NCI-H748 (cell line): ENCODE data around the gene TOB1.
A peak's percentile ranks its signal among the peaks of the same experiment; 100 is the strongest.

ENCODE experiments used
- DNase-seq: peaks from one replicate; lab custom pipeline; 2025; ENCODE audit not compliant: unreplicated experiment; lab: John Stamatoyannopoulos, UW

Gene TOB1

GRCh38 chr17:50832864-50833381, 33.2 kb downstream of the TOB1 start:
- DNase-seq = no peak

- DNase-seq = no peak
Measured at GRCh38 chr17:50832267-50832863, 33.8 kb downstream of the TOB1 start.

DNA sequence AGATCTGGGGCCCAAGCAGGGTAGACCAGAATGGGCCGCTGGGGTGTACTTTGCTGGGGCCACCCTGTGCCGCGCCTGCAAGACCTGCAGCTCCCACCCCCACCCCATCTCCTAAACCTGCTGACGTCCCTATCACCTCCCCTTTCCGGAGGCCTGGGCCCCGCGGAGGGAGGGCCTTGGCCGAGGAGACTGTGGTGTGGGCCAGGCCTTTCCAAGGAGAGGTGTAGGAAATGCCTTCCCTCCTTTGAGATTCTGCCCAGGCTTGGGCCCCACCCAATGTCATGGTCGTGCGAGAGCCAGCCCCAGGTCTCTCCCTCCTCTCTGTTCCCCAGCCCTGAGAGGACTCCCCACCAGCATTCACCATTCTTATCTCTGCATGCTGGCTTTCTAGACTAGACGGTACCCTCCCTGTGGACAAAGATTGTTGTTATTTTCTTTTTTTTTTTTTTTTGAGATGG, 34.7 kb downstream of the TOB1 start:
- DNase-seq = no peak

DNA sequence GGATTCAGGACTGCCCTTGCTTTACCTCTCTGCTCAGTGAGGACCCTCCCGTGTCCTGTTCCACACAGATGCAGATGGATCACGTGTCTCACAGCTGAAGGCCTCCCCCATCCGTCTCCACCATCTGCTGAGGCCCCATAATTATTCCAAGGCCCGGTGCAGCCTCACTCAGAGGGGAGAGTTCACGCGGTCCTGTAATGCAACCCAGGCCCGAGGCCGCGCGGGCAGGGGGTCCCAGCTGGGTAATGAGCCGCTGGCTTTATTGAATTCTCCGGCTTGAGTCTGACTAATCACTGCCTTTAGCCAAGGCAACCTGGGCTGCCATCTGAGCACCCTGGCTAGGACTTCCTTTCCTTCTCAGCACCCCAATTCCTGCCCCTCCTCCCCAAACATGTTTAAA, 35.2 kb downstream of the TOB1 start:
- DNase-seq = no peak

GRCh38 chr17:50830352-50830751, 35.8 kb downstream of the TOB1 start:
- no peak for DNase-seq

DNA sequence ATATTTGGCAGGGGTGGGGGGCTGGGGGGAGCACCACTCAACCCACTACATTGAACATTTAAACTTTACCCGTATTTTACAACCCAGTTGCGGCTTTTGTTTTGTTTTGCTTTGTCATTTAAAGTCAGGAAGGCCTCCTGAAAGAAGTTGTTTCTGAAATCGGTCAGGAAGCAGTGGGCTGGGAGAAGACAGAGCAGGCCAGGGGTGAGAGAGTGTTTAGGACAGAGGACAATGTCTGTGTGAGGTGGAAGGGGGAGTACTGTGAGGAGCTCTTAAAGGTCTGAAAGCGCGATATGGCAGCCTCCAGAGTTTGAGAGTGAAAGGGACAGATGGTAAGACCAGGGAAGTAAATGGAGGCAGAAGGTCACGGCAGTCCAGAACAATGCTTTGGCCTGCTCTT, 36.8 kb downstream of the TOB1 start:
- no peak for DNase-seq

- no peak for DNase-seq
Measured at GRCh38 chr17:50828508-50829170, 37.5 kb downstream of the TOB1 start.

DNA sequence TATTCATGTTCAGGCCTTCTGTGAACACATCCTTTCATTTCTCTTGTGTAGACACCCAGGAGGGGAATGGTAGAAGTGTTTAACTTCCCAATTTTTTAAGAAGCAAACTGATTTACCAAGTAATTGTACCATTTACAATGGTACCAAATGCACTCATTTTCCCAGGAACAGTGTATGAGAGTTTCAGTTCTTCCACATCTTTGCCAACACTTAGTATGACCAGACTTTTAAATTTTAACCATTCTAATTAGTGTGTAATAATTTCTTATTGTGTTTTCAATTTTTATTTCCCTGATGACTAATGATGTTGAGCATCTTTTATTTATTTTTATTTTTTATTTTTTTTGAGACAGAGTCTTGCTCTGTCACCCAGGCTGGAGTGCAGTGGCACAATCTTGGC, 41.0 kb downstream of the TOB1 start:
- DNase-seq = no peak

DNA sequence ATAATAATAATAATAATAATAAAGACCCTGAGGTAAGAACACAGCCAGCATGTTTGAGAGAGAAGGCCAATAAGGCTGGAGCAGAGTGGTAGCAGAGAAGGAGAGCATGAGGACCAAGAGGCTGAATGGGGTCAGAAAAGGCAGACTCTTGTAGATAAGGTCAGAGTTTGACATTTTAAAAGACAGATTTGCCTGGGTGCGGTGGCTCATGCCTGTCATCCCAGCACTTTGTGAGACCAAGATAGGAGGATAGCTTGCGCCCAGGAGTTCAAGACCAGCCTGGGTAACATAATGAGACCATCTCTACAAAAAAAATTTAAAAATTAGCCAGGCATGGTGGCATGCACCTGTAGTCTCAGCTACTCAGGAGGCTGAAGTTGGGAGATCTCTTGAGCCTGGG, 41.7 kb downstream of the TOB1 start:
- DNase-seq = no peak

GRCh38 chr17:50822550-50822949, 43.6 kb downstream of the TOB1 start:
- no peak for DNase-seq

DNA sequence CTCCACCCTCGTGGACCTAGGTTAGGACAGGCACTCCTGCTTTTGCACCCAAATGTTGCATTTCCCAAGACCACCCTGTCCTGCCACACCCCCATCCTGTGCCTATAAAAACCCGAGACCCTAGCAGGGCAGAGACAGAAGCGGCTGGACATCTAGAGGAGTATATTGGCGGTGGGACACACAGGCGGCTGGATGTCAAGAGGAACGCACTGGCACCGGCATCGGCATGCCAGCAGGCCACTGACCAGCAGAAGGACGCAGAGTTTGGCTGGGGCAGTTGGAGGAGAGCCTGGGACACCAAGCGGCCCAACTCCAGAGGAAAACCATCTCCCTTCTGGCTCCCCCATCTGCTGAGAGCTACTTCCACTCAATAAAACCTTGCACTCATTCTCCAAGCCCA, 45.5 kb downstream of the TOB1 start:
- no peak for DNase-seq

- no peak for DNase-seq
Measured at GRCh38 chr17:50818921-50819657, 47.1 kb downstream of the TOB1 start.

- no peak for DNase-seq
Measured at GRCh38 chr17:50818261-50818660, 47.9 kb downstream of the TOB1 start.

DNA sequence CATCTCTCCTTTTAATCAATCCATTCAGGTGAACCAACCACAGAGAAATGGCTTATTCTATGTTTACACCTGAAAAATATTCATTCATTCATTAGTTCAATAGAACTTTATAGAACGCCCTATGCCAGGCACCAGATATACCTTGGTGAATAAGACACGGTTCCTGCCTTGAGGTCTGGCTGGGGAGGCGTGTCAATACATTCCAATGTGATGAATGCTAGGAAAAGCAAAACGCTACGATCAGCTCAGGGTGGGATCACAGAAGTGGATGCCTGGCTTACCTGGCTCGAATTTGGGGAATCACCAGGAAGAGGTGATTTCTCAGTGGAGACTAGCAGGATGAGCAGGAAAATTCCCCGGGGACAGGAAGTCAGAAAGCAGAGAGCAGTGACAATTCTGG, 48.3 kb downstream of the TOB1 start:
- DNase-seq = no peak

- DNase-seq = peak; percentile 32
Measured at GRCh38 chr17:50816771-50817751, 49.1 kb downstream of the TOB1 start.

- no peak for DNase-seq
Measured at GRCh38 chr17:50816271-50816670, 49.9 kb downstream of the TOB1 start.

DNA sequence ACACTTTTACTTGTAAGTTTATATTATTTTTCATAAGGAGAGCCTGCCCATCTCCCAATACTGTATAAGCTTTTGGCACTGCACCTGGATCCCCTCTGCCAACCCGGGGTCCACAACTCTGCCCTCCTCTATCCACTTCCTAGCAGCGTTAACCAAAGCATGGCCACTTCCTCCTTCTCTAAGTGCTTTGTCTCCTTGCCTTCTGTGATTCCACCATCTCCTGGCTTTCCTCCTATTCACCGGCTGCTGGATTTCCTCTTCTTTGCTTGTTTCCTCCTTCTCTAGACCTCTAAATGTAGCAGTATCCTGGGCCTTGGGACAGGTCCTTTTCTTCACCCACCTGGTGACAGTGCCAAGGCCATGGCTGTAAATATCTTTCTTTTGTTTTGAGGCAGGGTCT, 50.8 kb downstream of the TOB1 start:
- DNase-seq = no peak

- DNase-seq = no peak
Measured at GRCh38 chr17:50813583-50813982, 52.6 kb downstream of the TOB1 start.
